K562 (cell line): Measurements from ENCODE around the gene SVOP. TPM values are rescaled to one million over a fixed set of nuclear protein-coding genes. Genes with fewer than 3 reads are reported as not detected.

Source experiments
- ATF7 ChIP-seq: fragments of 450-650 bp; IDR thresholded peaks from 2 replicates; pipeline ENCODE4 v1.7.1; 2014; ENCODE audit warnings: mild to moderate bottlenecking, moderate library complexity
- CHD2 ChIP-seq: IDR thresholded peaks from 2 replicates; pipeline ENCODE4 v1.6.1; 2011; ENCODE audit warnings: low read depth, low read length
- ETS2 ChIP-seq: IDR thresholded peaks from 2 replicates; pipeline ENCODE4 v1.6.1; 2016; ENCODE audit warnings: borderline replicate concordance, missing genetic modification characterization, mild to moderate bottlenecking, moderate library complexity, missing compliant biosample characterization; ENCODE audit not compliant: poor library complexity, severe bottlenecking
- NCOA1 ChIP-seq: fragments of 450-650 bp; IDR thresholded peaks from 2 replicates; pipeline ENCODE4 v1.6.1; 2016; ENCODE audit warnings: low read depth
- NR2F6 ChIP-seq: fragments of 450-650 bp; formaldehyde crosslinking; IDR thresholded peaks from 2 replicates; pipeline ENCODE4 v1.4.0; 2020; ENCODE audit warnings: mild to moderate bottlenecking
- POLR2B ChIP-seq: fragments of 450-650 bp; IDR thresholded peaks from 2 replicates; pipeline ENCODE4 v1.6.1; 2018; ENCODE audit warnings: low read depth; ENCODE audit not compliant: partially characterized antibody
- SETDB1 ChIP-seq: IDR thresholded peaks from one replicate; pipeline ENCODE4 v1.6.1; 2012; ENCODE audit warnings: low read length, control low read depth, inconsistent platforms
- SP1 ChIP-seq: sonication (generic); formaldehyde crosslinking; IDR thresholded peaks from 2 replicates; pipeline ENCODE4 v1.8.1; 2022; ENCODE audit warnings: mild to moderate bottlenecking, missing genetic modification reagents
- ZKSCAN3 ChIP-seq: fragments of 250-450 bp; sonication (Bioruptor Pico); IDR thresholded peaks from 2 replicates; pipeline ENCODE4 v1.4.0; 2020
- ZNF436 ChIP-seq: fragments of 250-450, 450-650 bp; sonication (Bioruptor Pico); formaldehyde crosslinking; IDR thresholded peaks from 2 replicates; pipeline ENCODE4 v1.7.0; 2020; ENCODE audit warnings: mild to moderate bottlenecking
- ZNF696 ChIP-seq: fragments of 250-450 bp; sonication (Bioruptor Pico); conservative IDR thresholded peaks from 2 replicates; pipeline ENCODE4 v1.4.0; 2020; ENCODE audit warnings: mild to moderate bottlenecking, moderate library complexity
- polyA plus RNA-seq, 8 experiments: library from polyadenylated mRNA; depleted of rRNA in 4 of 8; stranded (reverse) in 5 of 8; unstranded in 3 of 8; fragments of >200 nt; fragmentation: Nextera tagmentation in 2 of 8; fragmentation: Illumina TruSeq in 1 of 8; extraction: Ambion mirVana in 2 of 8; extraction: Trizol in 1 of 8; gene quantifications; 2 replicates each; pipeline versions ENCODE4 v1.2.1 to v1.2.3, GENCODE V29; 2011 to 2014; ENCODE audit warnings: inconsistent platforms in 1 of 8, missing spikeins in 1 of 8
- total RNA-seq, 7 experiments: library from RNA; depleted of rRNA in 6 of 7; stranded (reverse); fragments of >200 nt in 6 of 7; fragmentation: Illumina TruSeq in 2 of 7; extraction: Trizol in 2 of 7; gene quantifications; 2 replicates each; pipeline versions ENCODE4 v1.2.1 to v1.2.3, GENCODE V29; 2011 to 2021; ENCODE audit warnings: low replicate concordance in 1 of 7
- TF ChIP-seq, protein P1 (sequence below): fragments of 450-650 bp; IDR thresholded peaks from 2 replicates; pipeline ENCODE4 v1.6.1; 2016; ENCODE audit warnings: low read depth
- TF ChIP-seq, protein P2 (sequence below): sonication (generic); formaldehyde crosslinking; IDR thresholded peaks from 2 replicates; pipeline ENCODE4 v1.8.0; 2022; ENCODE audit warnings: mild to moderate bottlenecking, low read depth, missing genetic modification reagents
- TF ChIP-seq, protein P3 (sequence below): fragments of 450-650 bp; IDR thresholded peaks from one replicate; pipeline ENCODE4 v1.6.1; 2018; ENCODE audit warnings: mild to moderate bottlenecking, moderate library complexity; ENCODE audit not compliant: partially characterized antibody
- TF ChIP-seq, protein P4 (sequence below): sonication (generic); formaldehyde crosslinking; IDR thresholded peaks from 2 replicates; pipeline ENCODE4 v1.8.1; 2023; ENCODE audit warnings: mild to moderate bottlenecking, missing genetic modification reagents

SVOP gene
- total and polyA plus RNA-seq, 9 of the 15 experiments (the other 6 are each of a cell fraction or from before 2014, with no cell fraction given) = 0.01 to 0.09 (median 0.06) TPM; not detected in 1

DNA sequence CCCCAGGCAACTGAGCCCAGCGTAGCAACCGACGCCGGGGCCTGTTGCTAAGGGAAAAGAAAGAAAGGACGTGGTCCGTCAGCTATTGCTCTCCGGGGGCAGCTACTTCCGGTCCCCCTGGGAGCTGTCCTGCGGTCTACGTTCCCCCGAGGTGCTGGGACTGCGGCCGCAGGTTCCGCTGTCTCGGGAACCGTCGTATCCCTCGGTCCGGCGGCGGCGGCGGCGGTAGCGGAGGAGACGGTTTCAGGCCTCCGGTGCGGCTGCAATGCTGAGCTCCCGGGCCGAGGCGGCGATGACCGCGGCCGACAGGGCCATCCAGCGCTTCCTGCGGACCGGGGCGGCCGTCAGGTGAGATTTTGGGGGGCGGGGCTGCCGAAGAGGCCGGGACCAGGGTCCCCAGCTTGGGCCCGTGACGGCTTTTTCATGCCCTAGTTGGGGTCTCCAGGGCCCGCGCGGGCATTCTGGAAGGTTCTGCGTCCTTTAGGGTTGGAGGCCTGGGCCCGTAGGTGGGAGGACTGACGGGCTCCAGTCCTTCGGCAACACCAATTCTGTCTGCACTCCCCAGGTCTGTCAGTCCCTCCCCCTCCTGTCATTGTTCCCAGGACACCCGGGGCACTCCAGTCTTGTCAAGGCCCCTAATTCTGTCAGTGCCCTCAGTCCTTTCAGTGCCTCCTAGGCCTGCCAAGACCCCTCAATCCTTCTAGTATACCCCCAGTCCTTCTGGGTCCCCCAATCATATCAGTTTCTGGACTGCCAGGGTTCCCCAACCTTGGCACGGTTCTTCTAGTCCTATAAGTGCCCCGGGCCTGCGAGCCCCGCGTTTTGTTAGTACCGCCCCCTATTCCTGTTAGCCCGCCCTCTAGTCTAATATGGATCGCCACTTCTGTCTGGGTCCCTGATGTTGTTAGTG is 31.8 kb upstream of the SVOP start, which contains the start of gene USP30 (continued):
- TF ChIP-seq, protein P1, sequence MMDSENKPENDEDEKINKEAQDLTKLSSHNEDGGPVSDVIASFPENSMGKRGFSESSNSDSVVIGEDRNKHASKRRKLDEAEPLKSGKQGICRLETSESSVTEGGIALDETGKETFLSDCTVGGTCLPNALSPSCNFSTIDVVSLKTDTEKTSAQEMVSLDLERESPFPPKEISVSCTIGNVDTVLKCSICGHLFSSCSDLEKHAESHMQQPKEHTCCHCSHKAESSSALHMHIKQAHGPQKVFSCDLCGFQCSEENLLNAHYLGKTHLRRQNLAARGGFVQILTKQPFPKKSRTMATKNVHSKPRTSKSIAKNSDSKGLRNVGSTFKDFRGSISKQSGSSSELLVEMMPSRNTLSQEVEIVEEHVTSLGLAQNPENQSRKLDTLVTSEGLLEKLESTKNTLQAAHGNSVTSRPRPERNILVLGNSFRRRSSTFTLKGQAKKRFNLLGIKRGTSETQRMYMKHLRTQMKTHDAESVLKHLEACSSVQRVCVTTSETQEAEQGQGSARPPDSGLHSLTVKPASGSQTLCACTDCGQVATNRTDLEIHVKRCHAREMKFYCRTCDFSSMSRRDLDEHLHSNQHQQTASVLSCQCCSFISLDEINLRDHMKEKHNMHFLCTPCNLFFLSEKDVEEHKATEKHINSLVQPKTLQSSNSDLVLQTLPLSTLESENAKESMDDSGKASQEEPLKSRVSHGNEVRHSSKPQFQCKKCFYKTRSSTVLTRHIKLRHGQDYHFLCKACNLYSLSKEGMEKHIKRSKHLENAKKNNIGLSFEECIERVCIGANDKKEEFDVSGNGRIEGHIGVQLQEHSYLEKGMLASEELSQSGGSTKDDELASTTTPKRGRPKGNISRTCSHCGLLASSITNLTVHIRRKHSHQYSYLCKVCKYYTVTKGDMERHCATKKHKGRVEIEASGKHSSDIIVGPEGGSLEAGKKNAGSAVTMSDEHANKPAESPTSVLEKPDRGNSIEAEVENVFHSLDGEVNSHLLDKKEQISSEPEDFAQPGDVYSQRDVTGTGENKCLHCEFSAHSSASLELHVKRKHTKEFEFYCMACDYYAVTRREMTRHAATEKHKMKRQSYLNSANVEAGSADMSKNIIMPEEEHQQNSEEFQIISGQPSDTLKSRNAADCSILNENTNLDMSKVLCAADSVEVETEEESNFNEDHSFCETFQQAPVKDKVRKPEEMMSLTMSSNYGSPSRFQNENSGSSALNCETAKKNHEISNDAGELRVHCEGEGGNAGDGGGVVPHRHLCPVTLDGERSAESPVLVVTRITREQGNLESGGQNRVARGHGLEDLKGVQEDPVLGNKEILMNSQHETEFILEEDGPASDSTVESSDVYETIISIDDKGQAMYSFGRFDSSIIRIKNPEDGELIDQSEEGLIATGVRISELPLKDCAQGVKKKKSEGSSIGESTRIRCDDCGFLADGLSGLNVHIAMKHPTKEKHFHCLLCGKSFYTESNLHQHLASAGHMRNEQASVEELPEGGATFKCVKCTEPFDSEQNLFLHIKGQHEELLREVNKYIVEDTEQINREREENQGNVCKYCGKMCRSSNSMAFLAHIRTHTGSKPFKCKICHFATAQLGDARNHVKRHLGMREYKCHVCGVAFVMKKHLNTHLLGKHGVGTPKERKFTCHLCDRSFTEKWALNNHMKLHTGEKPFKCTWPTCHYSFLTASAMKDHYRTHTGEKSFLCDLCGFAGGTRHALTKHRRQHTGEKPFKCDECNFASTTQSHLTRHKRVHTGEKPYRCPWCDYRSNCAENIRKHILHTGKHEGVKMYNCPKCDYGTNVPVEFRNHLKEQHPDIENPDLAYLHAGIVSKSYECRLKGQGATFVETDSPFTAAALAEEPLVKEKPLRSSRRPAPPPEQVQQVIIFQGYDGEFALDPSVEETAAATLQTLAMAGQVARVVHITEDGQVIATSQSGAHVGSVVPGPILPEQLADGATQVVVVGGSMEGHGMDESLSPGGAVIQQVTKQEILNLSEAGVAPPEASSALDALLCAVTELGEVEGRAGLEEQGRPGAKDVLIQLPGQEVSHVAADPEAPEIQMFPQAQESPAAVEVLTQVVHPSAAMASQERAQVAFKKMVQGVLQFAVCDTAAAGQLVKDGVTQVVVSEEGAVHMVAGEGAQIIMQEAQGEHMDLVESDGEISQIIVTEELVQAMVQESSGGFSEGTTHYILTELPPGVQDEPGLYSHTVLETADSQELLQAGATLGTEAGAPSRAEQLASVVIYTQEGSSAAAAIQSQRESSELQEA = no peak
- TF ChIP-seq, protein P2, sequence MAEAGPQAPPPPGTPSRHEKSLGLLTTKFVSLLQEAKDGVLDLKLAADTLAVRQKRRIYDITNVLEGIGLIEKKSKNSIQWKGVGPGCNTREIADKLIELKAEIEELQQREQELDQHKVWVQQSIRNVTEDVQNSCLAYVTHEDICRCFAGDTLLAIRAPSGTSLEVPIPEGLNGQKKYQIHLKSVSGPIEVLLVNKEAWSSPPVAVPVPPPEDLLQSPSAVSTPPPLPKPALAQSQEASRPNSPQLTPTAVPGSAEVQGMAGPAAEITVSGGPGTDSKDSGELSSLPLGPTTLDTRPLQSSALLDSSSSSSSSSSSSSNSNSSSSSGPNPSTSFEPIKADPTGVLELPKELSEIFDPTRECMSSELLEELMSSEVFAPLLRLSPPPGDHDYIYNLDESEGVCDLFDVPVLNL = no peak
- TF ChIP-seq NR2F6 = no peak
- TF ChIP-seq ATF7 = peak; percentile 82
- TF ChIP-seq SP1 (CRISPR knock-in tag) = peak; percentile 95
- TF ChIP-seq ZKSCAN3 = no peak
- TF ChIP-seq ZNF436 (CRISPR knock-in tag) = no peak
- no peak for TF ChIP-seq ETS2
- TF ChIP-seq, protein P3, sequence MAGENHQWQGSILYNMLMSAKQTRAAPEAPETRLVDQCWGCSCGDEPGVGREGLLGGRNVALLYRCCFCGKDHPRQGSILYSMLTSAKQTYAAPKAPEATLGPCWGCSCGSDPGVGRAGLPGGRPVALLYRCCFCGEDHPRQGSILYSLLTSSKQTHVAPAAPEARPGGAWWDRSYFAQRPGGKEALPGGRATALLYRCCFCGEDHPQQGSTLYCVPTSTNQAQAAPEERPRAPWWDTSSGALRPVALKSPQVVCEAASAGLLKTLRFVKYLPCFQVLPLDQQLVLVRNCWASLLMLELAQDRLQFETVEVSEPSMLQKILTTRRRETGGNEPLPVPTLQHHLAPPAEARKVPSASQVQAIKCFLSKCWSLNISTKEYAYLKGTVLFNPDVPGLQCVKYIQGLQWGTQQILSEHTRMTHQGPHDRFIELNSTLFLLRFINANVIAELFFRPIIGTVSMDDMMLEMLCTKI = no peak
- no peak for TF ChIP-seq POLR2B
- TF ChIP-seq CHD2 = no peak
- TF ChIP-seq, protein P4, sequence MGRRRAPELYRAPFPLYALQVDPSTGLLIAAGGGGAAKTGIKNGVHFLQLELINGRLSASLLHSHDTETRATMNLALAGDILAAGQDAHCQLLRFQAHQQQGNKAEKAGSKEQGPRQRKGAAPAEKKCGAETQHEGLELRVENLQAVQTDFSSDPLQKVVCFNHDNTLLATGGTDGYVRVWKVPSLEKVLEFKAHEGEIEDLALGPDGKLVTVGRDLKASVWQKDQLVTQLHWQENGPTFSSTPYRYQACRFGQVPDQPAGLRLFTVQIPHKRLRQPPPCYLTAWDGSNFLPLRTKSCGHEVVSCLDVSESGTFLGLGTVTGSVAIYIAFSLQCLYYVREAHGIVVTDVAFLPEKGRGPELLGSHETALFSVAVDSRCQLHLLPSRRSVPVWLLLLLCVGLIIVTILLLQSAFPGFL = no peak
- TF ChIP-seq SETDB1 = no peak
- TF ChIP-seq ZNF696 (CRISPR knock-in tag) = no peak
- TF ChIP-seq NCOA1 = peak; percentile 98
